BLaER1 (cell line): ENCODE results near the gene ZSCAN18.

Experiments used
- H3K27ac ChIP-seq: shearing (Covaris generic); formaldehyde crosslinking; 2 replicates; pipeline ENCODE4 v1.8.1; 2022
- H3K27me3 ChIP-seq: shearing (Covaris generic); formaldehyde crosslinking; 2 replicates; pipeline ENCODE4 v1.8.1; 2022
- H3K36me3 ChIP-seq: shearing (Covaris generic); formaldehyde crosslinking; 2 replicates; pipeline ENCODE4 v1.8.1; 2022
- H3K4me1 ChIP-seq: shearing (Covaris generic); formaldehyde crosslinking; 2 replicates; pipeline ENCODE4 v1.8.1; 2022
- H3K4me2 ChIP-seq: shearing (Covaris generic); formaldehyde crosslinking; 2 replicates; pipeline ENCODE4 v1.8.1; 2022
- H3K4me3 ChIP-seq: shearing (Covaris generic); formaldehyde crosslinking; 2 replicates; pipeline ENCODE4 v1.8.1; 2022
- H3K9ac ChIP-seq: shearing (Covaris generic); formaldehyde crosslinking; 2 replicates; pipeline ENCODE4 v1.8.1; 2022
- H3K9me3 ChIP-seq: shearing (Covaris generic); formaldehyde crosslinking; 2 replicates; pipeline ENCODE4 v1.8.1; 2022
- H4K20me1 ChIP-seq: shearing (Covaris generic); formaldehyde crosslinking; 2 replicates; pipeline ENCODE4 v1.8.1; 2022
- Cebpa-rat ChIP-seq: shearing (Covaris generic); IDR thresholded peaks from 2 replicates; pipeline ENCODE4 v1.8.1; 2022

ZSCAN18 gene

GRCh38 chr19:58117841-58118575 is 20.0 kb upstream of the ZSCAN18 start:
- Histone ChIP-seq H3K36me3 (no peaks in the 10 kb centered on the region), H4K20me1 (no peaks in the 10 kb centered on the region), H3K9ac (no peak overlapping the region), H3K4me1 (no peaks in the 10 kb centered on the region), H3K27ac (no peak overlapping the region), H3K9me3 (peaks cover 97% of the 10 kb centered on the region), H3K27me3 (no peaks in the 10 kb centered on the region), H3K4me3 (peak overlapping the region; percentile 28; the same call in 1 of the 2 replicates), H3K4me2 (no peak overlapping the region)
- no peak for TF ChIP-seq Cebpa-rat

- H4K20me1 ChIP-seq: no peaks in the 10 kb centered on the region
- no peaks in the 10 kb centered on the region for H3K4me1 ChIP-seq
- no peak overlapping the region for H3K27ac ChIP-seq
- no peak for TF ChIP-seq Cebpa-rat
- H3K4me2 ChIP-seq: no peak overlapping the region
- no peak overlapping the region for H3K9ac ChIP-seq
- H3K36me3 ChIP-seq: no peaks in the 10 kb centered on the region
- H3K9me3 ChIP-seq: peaks cover 98% of the 10 kb centered on the region
- H3K27me3 ChIP-seq: no peaks in the 10 kb centered on the region
- no peak overlapping the region for H3K4me3 ChIP-seq
Measured at GRCh38 chr19:58108546-58108817, 10.5 kb upstream of the ZSCAN18 start.

- Histone ChIP-seq H3K4me3 (no peak overlapping the region), H3K4me2 (no peak overlapping the region), H3K9me3 (peaks cover 98% of the 10 kb centered on the region), H3K36me3 (no peaks in the 10 kb centered on the region), H3K27me3 (no peaks in the 10 kb centered on the region), H3K9ac (no peak overlapping the region), H3K27ac (no peak overlapping the region), H3K4me1 (no peaks in the 10 kb centered on the region), H4K20me1 (no peaks in the 10 kb centered on the region)
- no peak for TF ChIP-seq Cebpa-rat
Measured at GRCh38 chr19:58107778-58108545, 9.9 kb upstream of the ZSCAN18 start.

- Histone ChIP-seq H3K27me3 (no peaks in the 10 kb centered on the region), H4K20me1 (no peaks in the 10 kb centered on the region; the same call in 1 of the 2 replicates), H3K4me3 (peak overlapping the region; percentile 96), H3K9me3 (peaks cover 77% of the 10 kb centered on the region), H3K27ac (peak overlapping the region; percentile 61), H3K36me3 (peaks cover 29% of the 10 kb centered on the region), H3K4me1 (peaks cover 15% of the 10 kb centered on the region; the same call in 1 of the 2 replicates), H3K9ac (peak overlapping the region; percentile 51), H3K4me2 (peak overlapping the region; percentile 83)
- TF ChIP-seq Cebpa-rat: no peak
Measured at GRCh38 chr19:58098682-58098998, 609 bp upstream of the ZSCAN18 start.

- peak overlapping the region; percentile 89; the same call in 1 of the 2 replicates for H3K9ac ChIP-seq
- H3K4me2 ChIP-seq: peak overlapping the region; percentile 82
- H3K27me3 ChIP-seq: no peaks in the 10 kb centered on the region
- peaks cover 15% of the 10 kb centered on the region; the same call in 1 of the 2 replicates for H3K4me1 ChIP-seq
- peaks cover 77% of the 10 kb centered on the region for H3K9me3 ChIP-seq
- TF ChIP-seq Cebpa-rat: no peak
- 0 out of 2 replicates have a peak overlapping the region, but pooled peaks have one; percentile 18 for H3K27ac ChIP-seq
- no peaks in the 10 kb centered on the region; the same call in 1 of the 2 replicates for H4K20me1 ChIP-seq
- peak overlapping the region; percentile 96 for H3K4me3 ChIP-seq
- H3K36me3 ChIP-seq: peaks cover 40% of the 10 kb centered on the region
Measured at GRCh38 chr19:58097349-58097748, 682 bp downstream of the ZSCAN18 start.

- Histone ChIP-seq H3K4me2 (peak overlapping the region; percentile 82), H3K9ac (peak overlapping the region; percentile 89; the same call in 1 of the 2 replicates), H4K20me1 (no peaks in the 10 kb centered on the region; the same call in 1 of the 2 replicates), H3K4me1 (peaks cover 15% of the 10 kb centered on the region; the same call in 1 of the 2 replicates), H3K9me3 (peaks cover 75% of the 10 kb centered on the region), H3K27ac (no peak overlapping the region), H3K27me3 (no peaks in the 10 kb centered on the region), H3K36me3 (peaks cover 44% of the 10 kb centered on the region), H3K4me3 (peak overlapping the region; percentile 96)
- TF ChIP-seq Cebpa-rat: no peak
Measured at GRCh38 chr19:58096884-58097283, 1.1 kb downstream of the ZSCAN18 start.

- Histone ChIP-seq H3K27ac (no peak overlapping the region), H3K4me2 (no peak overlapping the region), H3K4me1 (peaks cover 15% of the 10 kb centered on the region; the same call in 1 of the 2 replicates), H3K4me3 (no peak overlapping the region), H4K20me1 (no peaks in the 10 kb centered on the region; the same call in 1 of the 2 replicates), H3K27me3 (no peaks in the 10 kb centered on the region), H3K9me3 (peaks cover 74% of the 10 kb centered on the region), H3K9ac (no peak overlapping the region), H3K36me3 (peaks cover 57% of the 10 kb centered on the region)
- no peak for TF ChIP-seq Cebpa-rat
Measured at GRCh38 chr19:58095328-58095727, 2.7 kb downstream of the ZSCAN18 start.

GRCh38 chr19:58093071-58093470 is 5.0 kb downstream of the ZSCAN18 start:
- Histone ChIP-seq H3K4me3 (no peak overlapping the region), H3K4me2 (no peak overlapping the region), H3K36me3 (peaks cover 77% of the 10 kb centered on the region), H3K9me3 (peaks cover 83% of the 10 kb centered on the region), H3K27me3 (no peaks in the 10 kb centered on the region), H3K27ac (no peak overlapping the region), H3K9ac (no peak overlapping the region), H3K4me1 (peaks cover 9% of the 10 kb centered on the region; the same call in 1 of the 2 replicates), H4K20me1 (no peaks in the 10 kb centered on the region; the same call in 1 of the 2 replicates)
- TF ChIP-seq Cebpa-rat: no peak

- no peak overlapping the region for H3K4me3 ChIP-seq
- H3K36me3 ChIP-seq: peaks cover 91% of the 10 kb centered on the region
- no peak overlapping the region for H3K9ac ChIP-seq
- no peak overlapping the region for H3K4me2 ChIP-seq
- no peak overlapping the region for H3K27ac ChIP-seq
- no peak for TF ChIP-seq Cebpa-rat
- peaks cover 91% of the 10 kb centered on the region for H3K9me3 ChIP-seq
- H3K4me1 ChIP-seq: no peaks in the 10 kb centered on the region
- no peaks in the 10 kb centered on the region for H3K27me3 ChIP-seq
- H4K20me1 ChIP-seq: no peaks in the 10 kb centered on the region; the same call in 1 of the 2 replicates
Measured at GRCh38 chr19:58091251-58091995, 6.6 kb downstream of the ZSCAN18 start.
